GM12892 (cell line): Measurements from ENCODE around the gene ZMIZ1.

ENCODE experiments used
- POLR2A ChIP-seq: IDR thresholded peaks from 2 replicates; pipeline ENCODE4 v1.6.1; 2011; ENCODE audit warnings: low read depth, low read length, control low read depth
- POLR2AphosphoS5 ChIP-seq: IDR thresholded peaks from 2 replicates; pipeline ENCODE4 v1.6.1; 2011; ENCODE audit warnings: low read depth, low read length, control low read depth
- TAF1 ChIP-seq: IDR thresholded peaks from 2 replicates; pipeline ENCODE4 v1.6.1; 2011; ENCODE audit warnings: low read depth, mild to moderate bottlenecking, control low read depth, low read length, borderline replicate concordance

GRCh38 chr10:79187121-79187940, 118.6 kb downstream of the ZMIZ1 start:
- TF ChIP-seq POLR2AphosphoS5 = no peak
- no peak for TF ChIP-seq POLR2A
- TF ChIP-seq TAF1 = no peak
